ENCODE data around the gene RABL3. TPM values are rescaled to one million over a fixed set of nuclear protein-coding genes. Genes with fewer than 3 reads are reported as not detected.

Gene RABL3
- total RNA-seq, 4 donors from 2014 or later, result 8.2 to 23.7 (median 19.9) TPM

- H3K4me3 ChIP-seq, result no peak overlapping the region
- H3K27ac ChIP-seq, result no peak overlapping the region
- H3K27me3 ChIP-seq, result no peaks in the 10 kb centered on the region
- no peak for DNase-seq
- in situ Hi-C loops (cut with MboI; ENCODE audit: low pct_ligation_motif_present in 1 of 4, low pct_unique_long_range_greater_than_20kb in 1 of 4, low sequenced_read_pairs in 3 of 4), result no loop called here
- H3K4me1 ChIP-seq, result no peaks in the 10 kb centered on the region
- no peaks in the 10 kb centered on the region for H3K9me3 ChIP-seq
- H3K36me3 ChIP-seq, result no peaks in the 10 kb centered on the region
- intact Hi-C loops (cut with DNase I; ENCODE audit: low total_unique reads), result no loop called here
- WGBS, 2 donors (ENCODE audit: low coverage in 1 of 2), result 75 to 100% methylated on average over 4 to 5 of the region's 5 CpGs
- no peak for TF ChIP-seq CTCF (IDR thresholded peaks at IDR 0.05)
- no peak for TF ChIP-seq POLR2AphosphoS5 (IDR thresholded peaks at IDR 0.05)
- TF ChIP-seq EP300 (IDR thresholded peaks at IDR 0.05; ENCODE audit: low read depth), result no peak
- no peak for TF ChIP-seq POLR2A (IDR thresholded peaks at IDR 0.05)
Measured at GRCh38 chr3:120648290-120648689, 94.0 kb downstream of the RABL3 start.

- Histone ChIP-seq H3K4me1 (no peaks in the 10 kb centered on the region), H3K27me3 (no peaks in the 10 kb centered on the region), H3K9me3 (no peaks in the 10 kb centered on the region), H3K36me3 (no peaks in the 10 kb centered on the region), H3K4me3 (no peak overlapping the region), H3K27ac (no peak overlapping the region)
- in situ Hi-C loops (cut with MboI; ENCODE audit: low pct_ligation_motif_present in 1 of 4, low pct_unique_long_range_greater_than_20kb in 1 of 4, low sequenced_read_pairs in 3 of 4) (no loop called here), intact Hi-C loops (cut with DNase I; ENCODE audit: low total_unique reads) (no loop called here)
- 69 to 90% methylated on average over 4 to 5 of the region's 5 CpGs for WGBS, 2 donors (ENCODE audit: low coverage in 1 of 2)
- TF ChIP-seq POLR2AphosphoS5 (IDR thresholded peaks at IDR 0.05) (no peak), EP300 (IDR thresholded peaks at IDR 0.05; ENCODE audit: low read depth) (no peak), CTCF (IDR thresholded peaks at IDR 0.05) (no peak), POLR2A (IDR thresholded peaks at IDR 0.05) (no peak)
- no peak for DNase-seq
Measured at GRCh38 chr3:120646771-120647432, 95.4 kb downstream of the RABL3 start.

GRCh38 chr3:120645083-120645845 lies 97.1 kb downstream of the RABL3 start:
- H3K27me3 ChIP-seq, result no peaks in the 10 kb centered on the region
- intact Hi-C loops (cut with DNase I; ENCODE audit: low total_unique reads), result no loop called here
- no peaks in the 10 kb centered on the region for H3K36me3 ChIP-seq
- 40 to 61% methylated on average over 5 of the region's 5 CpGs for WGBS, 2 donors (ENCODE audit: low coverage in 1 of 2)
- no peak for TF ChIP-seq EP300 (IDR thresholded peaks at IDR 0.05; ENCODE audit: low read depth)
- TF ChIP-seq POLR2AphosphoS5 (IDR thresholded peaks at IDR 0.05), result no peak
- no peak for TF ChIP-seq CTCF (IDR thresholded peaks at IDR 0.05)
- TF ChIP-seq POLR2A (IDR thresholded peaks at IDR 0.05), result no peak
- no peak for DNase-seq
- H3K4me1 ChIP-seq, result no peaks in the 10 kb centered on the region
- no peaks in the 10 kb centered on the region for H3K9me3 ChIP-seq
- in situ Hi-C loops (cut with MboI; ENCODE audit: low pct_ligation_motif_present in 1 of 4, low pct_unique_long_range_greater_than_20kb in 1 of 4, low sequenced_read_pairs in 3 of 4), result no loop called here
- H3K27ac ChIP-seq, result no peak overlapping the region
- no peak overlapping the region for H3K4me3 ChIP-seq

GRCh38 chr3:120642368-120642948 lies 99.9 kb downstream of the RABL3 start:
- Histone ChIP-seq H3K36me3 (no peaks in the 10 kb centered on the region), H3K27me3 (no peaks in the 10 kb centered on the region), H3K9me3 (no peaks in the 10 kb centered on the region), H3K4me3 (no peak overlapping the region), H3K27ac (no peak overlapping the region), H3K4me1 (peaks cover 0 to 2% (median 0%) of the 10 kb centered on the region in 4 donors)
- intact Hi-C loops (cut with DNase I; ENCODE audit: low total_unique reads) (no loop called here), in situ Hi-C loops (cut with MboI; ENCODE audit: low pct_ligation_motif_present in 1 of 4, low pct_unique_long_range_greater_than_20kb in 1 of 4, low sequenced_read_pairs in 3 of 4) (no loop called here)
- no peak for DNase-seq
- WGBS, 2 donors (ENCODE audit: low coverage in 1 of 2), result 60 to 72% methylated on average over 4 of the region's 4 CpGs
- no peak for TF ChIP-seq POLR2A (IDR thresholded peaks at IDR 0.05)
- TF ChIP-seq POLR2AphosphoS5 (IDR thresholded peaks at IDR 0.05), result no peak
